ENCODE measurements around the gene HIPK2. TPM values are rescaled to one million over a fixed set of nuclear protein-coding genes. Genes with fewer than 3 reads are reported as not detected.

HIPK2 gene
- total RNA-seq = 14.1 and 45.4 TPM in 2 replicates

GRCh38 chr7:139777948-139778841 lies at the start of gene HIPK2:
HIPK2 (minus strand) TSS chr7:139777998; CDS start chr7:139777623, 375 bp downstream.

GRCh38 chr7:139523199-139523941 lies 254.4 kb downstream of the HIPK2 start, which contains the start of gene CLEC2L:
CLEC2L (plus strand) TSS chr7:139523685; CDS start chr7:139523928, 243 bp downstream.

Other genes with a start within 250 kb of the HIPK2 start
- gene TBXAS1, start 51.3 kb upstream of the HIPK2 start, total RNA-seq = 5.3 and 6.1 TPM in 2 replicates

Measured in epithelial cell of alveolus of lung (primary cell).